GM15510 (cell line): Measurements from ENCODE around the gene ATXN1.

Experiments
- POLR2A ChIP-seq: IDR thresholded peaks from 3 replicates; pipeline ENCODE4 v1.6.1; 2011; ENCODE audit warnings: borderline replicate concordance; ENCODE audit not compliant: insufficient read length; ENCODE audit errors: extremely low read depth

ATXN1 gene

GRCh38 chr6:16671302-16672289, 89.7 kb downstream of the ATXN1 start:
- TF ChIP-seq POLR2A: no peak

- no peak for TF ChIP-seq POLR2A
Observed at GRCh38 chr6:16670617-16671051, 90.6 kb downstream of the ATXN1 start.

- TF ChIP-seq POLR2A: no peak
Observed at GRCh38 chr6:16670183-16670582, 91.1 kb downstream of the ATXN1 start.

GRCh38 chr6:16669227-16669626, 92.0 kb downstream of the ATXN1 start:
- TF ChIP-seq POLR2A: no peak

GRCh38 chr6:16667509-16667908, 93.8 kb downstream of the ATXN1 start:
- TF ChIP-seq POLR2A: no peak

- no peak for TF ChIP-seq POLR2A
Observed at GRCh38 chr6:16665992-16666391, 95.3 kb downstream of the ATXN1 start.

GRCh38 chr6:16665182-16665581, 96.1 kb downstream of the ATXN1 start:
- no peak for TF ChIP-seq POLR2A

GRCh38 chr6:16663901-16664300, 97.4 kb downstream of the ATXN1 start:
- no peak for TF ChIP-seq POLR2A

- TF ChIP-seq POLR2A: no peak
Observed at GRCh38 chr6:16660157-16660497, 101.1 kb downstream of the ATXN1 start.

- no peak for TF ChIP-seq POLR2A
Observed at GRCh38 chr6:16659466-16660156, 101.6 kb downstream of the ATXN1 start.

- no peak for TF ChIP-seq POLR2A
Observed at GRCh38 chr6:16658348-16659034, 102.8 kb downstream of the ATXN1 start.

- no peak for TF ChIP-seq POLR2A
Observed at GRCh38 chr6:16657768-16658167, 103.5 kb downstream of the ATXN1 start.

GRCh38 chr6:16656451-16656850, 104.8 kb downstream of the ATXN1 start:
- no peak for TF ChIP-seq POLR2A

- TF ChIP-seq POLR2A: no peak
Observed at GRCh38 chr6:16654701-16655100, 106.6 kb downstream of the ATXN1 start.

- TF ChIP-seq POLR2A: no peak
Observed at GRCh38 chr6:16653226-16653625, 108.0 kb downstream of the ATXN1 start.
